ENCODE data around the gene PXDN. TPM values are rescaled to one million over a fixed set of nuclear protein-coding genes. Genes with fewer than 3 reads are reported as not detected.

Gene PXDN
- total and polyA plus RNA-seq, 11 donors = 5.9 to 83.7 (median 28.2) TPM

GRCh38 chr2:1678609-1679008 is 65.7 kb downstream of the PXDN start:
- intact Hi-C loops (cut with DNase I) = no loop called here
- peaks cover 0 to 96% (median 49%) of the 10 kb centered on the region in 9 donors for H3K36me3 ChIP-seq
- DNase-seq (no peak), ATAC-seq (no peak)
- H3K9me3 ChIP-seq = no peaks in the 10 kb centered on the region
- peaks cover 0 to 7% (median 0%) of the 10 kb centered on the region in 12 donors for H3K4me1 ChIP-seq
- H3K27ac ChIP-seq = no peak overlapping the region
- 81 to 85% (median 82%) methylated on average over 14 of the region's 14 CpGs for WGBS, 4 donors
- H3K4me3 ChIP-seq = no peak overlapping the region
- TF ChIP-seq CTCF (IDR thresholded peaks at IDR 0.05) (no peak), POLR2A (IDR thresholded peaks at IDR 0.05) (no peak)
- H3K27me3 ChIP-seq = no peaks in the 10 kb centered on the region

- intact Hi-C loops (cut with DNase I) = no loop called here
- Histone ChIP-seq H3K4me3 (no peak overlapping the region), H3K4me1 (peaks cover 0 to 7% (median 0%) of the 10 kb centered on the region in 12 donors), H3K27me3 (no peaks in the 10 kb centered on the region), H3K36me3 (peaks cover 0 to 96% (median 56%) of the 10 kb centered on the region in 9 donors), H3K9me3 (no peaks in the 10 kb centered on the region), H3K27ac (peak overlapping the region in 1 of 12 donors; percentile 87)
- 94 to 96% (median 95%) methylated on average over 11 to 12 of the region's 12 CpGs for WGBS, 4 donors
- TF ChIP-seq CTCF (IDR thresholded peaks at IDR 0.05) = no peak
- TF ChIP-seq POLR2A (IDR thresholded peaks at IDR 0.05) = no peak
- DNase-seq (no peak), ATAC-seq (no peak)
These were observed 66.5 kb downstream of the PXDN start for GRCh38 chr2:1677821-1678165.

GRCh38 chr2:1676913-1677820 is 67.1 kb downstream of the PXDN start:
- no peaks in the 10 kb centered on the region for H3K27me3 ChIP-seq
- no peak overlapping the region for H3K4me3 ChIP-seq
- H3K36me3 ChIP-seq = peaks cover 0 to 96% (median 57%) of the 10 kb centered on the region in 9 donors
- H3K4me1 ChIP-seq = peaks cover 0 to 7% (median 0%) of the 10 kb centered on the region in 12 donors
- no peaks in the 10 kb centered on the region for H3K9me3 ChIP-seq
- intact Hi-C loops (cut with DNase I) = no loop called here
- WGBS, 4 donors = 83 to 97% (median 91%) methylated on average over 25 to 33 of the region's 33 CpGs
- TF ChIP-seq POLR2A (IDR thresholded peaks at IDR 0.05) (no peak), CTCF (IDR thresholded peaks at IDR 0.05) (no peak)
- no peak for DNase-seq
- no peak for ATAC-seq
- H3K27ac ChIP-seq = peak overlapping the region in 1 of 12 donors; percentile 87

GRCh38 chr2:1676091-1676912 is 68.0 kb downstream of the PXDN start:
- no peaks in the 10 kb centered on the region for H3K9me3 ChIP-seq
- intact Hi-C loops (cut with DNase I) = no loop called here
- TF ChIP-seq POLR2A (IDR thresholded peaks at IDR 0.05) (no peak), CTCF (IDR thresholded peaks at IDR 0.05) (no peak)
- peaks cover 0 to 6% (median 0%) of the 10 kb centered on the region in 12 donors for H3K4me1 ChIP-seq
- H3K27ac ChIP-seq = peak overlapping the region in 1 of 12 donors; percentile 87
- peaks cover 0 to 96% (median 57%) of the 10 kb centered on the region in 9 donors for H3K36me3 ChIP-seq
- no peak for DNase-seq
- H3K4me3 ChIP-seq = no peak overlapping the region
- 91 to 93% (median 92%) methylated on average over 17 to 26 of the region's 26 CpGs for WGBS, 4 donors
- H3K27me3 ChIP-seq = no peaks in the 10 kb centered on the region
- no peak for ATAC-seq

Measured in heart left ventricle (tissue), 16 donors.